Activated CD8-positive, alpha-beta memory T cell treated with anti-CD3 and anti-CD28 coated beads, Interleukin-2, amount 50 U/mL, for 24 hours (primary cell): ENCODE data around the gene LEFTY2.
"Not testable (repeated sequence)": the region's sequence is repeated elsewhere in the genome, so short reads cannot be mapped to it uniquely, and the experiment has no call there.

Source experiments
- DNase-seq: peaks from one replicate; pipeline ENCODE4 v3.0.0-alpha.2; 2020; ENCODE audit errors: extremely low read depth

LEFTY2 gene

DNA sequence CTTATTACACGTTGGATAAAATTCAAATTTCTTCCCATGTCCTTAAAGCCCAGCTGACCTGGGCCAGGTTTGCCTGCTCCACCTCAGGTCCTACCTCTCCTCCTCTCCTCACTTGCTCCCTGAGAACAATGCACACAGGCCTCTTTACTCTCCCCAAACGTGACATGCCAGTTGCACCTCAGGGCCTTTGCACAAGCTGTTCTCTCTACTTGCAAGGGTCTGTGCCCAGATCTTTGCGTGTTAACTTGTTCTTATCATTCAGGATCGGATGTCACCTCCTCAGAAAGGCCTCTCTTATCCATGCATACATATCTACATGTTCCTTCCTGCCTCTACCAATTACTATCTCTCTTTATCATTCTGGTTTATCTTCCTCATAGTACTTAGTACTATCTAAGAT, 37.4 kb downstream of the LEFTY2 start:
- no peak for DNase-seq

- DNase-seq, result no peak
These were observed 41.7 kb downstream of the LEFTY2 start for GRCh38 chr1:225899044-225899925.

DNA sequence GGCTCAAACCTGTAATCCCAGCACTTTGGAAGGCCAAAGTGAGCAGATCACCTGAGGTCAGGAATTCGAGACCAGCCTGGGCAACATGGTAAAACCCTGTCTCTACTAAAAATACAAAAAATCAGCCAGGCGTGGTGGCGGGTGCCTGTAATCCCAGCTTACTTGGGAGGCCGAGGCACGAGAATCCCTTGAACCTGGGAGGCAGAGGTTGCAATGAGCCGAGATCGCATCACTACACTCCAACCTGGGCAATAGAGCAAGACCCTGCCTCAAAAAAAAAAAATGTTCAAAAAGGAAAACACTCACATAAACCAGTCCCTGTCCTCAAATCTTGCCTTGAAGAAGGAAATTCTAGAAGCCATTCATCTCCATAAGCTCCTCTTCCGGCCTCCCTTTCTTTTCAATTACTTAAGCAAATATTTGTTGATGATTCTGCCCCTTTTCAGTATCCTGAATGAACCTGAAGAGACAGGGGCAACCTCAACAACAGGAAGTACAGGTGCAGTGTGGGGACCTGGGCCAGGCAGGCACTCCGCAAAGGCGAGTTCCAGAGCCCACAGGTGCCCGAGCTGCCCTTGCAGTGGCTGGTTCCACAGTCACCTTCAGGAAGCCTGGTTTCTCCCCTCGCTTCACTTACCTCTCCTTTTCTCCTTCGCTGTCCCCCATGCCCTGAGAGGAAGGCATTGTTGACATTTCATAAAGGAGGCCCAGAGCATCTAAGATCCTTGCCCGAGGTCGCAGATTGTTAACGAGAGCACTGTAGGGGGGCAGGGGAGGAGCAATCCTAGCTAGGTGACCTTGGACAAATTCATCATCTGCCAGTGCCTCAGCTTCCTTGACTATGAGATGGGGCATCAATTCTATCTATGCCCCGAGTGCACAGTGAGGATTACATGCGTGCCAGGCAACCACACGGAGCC, 43.2 kb downstream of the LEFTY2 start:
- DNase-seq, result no peak

- DNase-seq, result peak; percentile 49
These were observed 44.0 kb downstream of the LEFTY2 start for GRCh38 chr1:225896937-225897549.

GRCh38 chr1:225896494-225896893, 44.5 kb downstream of the LEFTY2 start:
- no peak for DNase-seq

DNA sequence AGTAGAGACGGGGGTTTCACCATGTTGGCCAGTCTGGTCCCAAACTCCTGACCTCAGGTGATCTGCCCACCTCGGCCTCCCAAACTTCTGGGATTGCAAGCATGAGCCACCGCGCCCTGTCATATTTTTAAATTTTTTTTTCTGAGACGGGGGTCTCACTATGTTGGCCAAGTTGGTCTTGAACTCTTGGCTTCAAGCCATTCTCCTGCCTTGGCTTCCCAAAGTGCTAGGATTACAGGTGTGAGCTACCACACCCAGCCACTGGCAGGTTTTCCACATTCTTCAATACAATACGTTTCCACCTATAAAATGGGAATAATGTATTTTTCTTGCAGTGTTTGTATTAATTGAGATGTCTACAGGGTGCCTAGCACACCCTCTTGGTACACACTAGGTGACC, 48.7 kb downstream of the LEFTY2 start:
- no peak for DNase-seq

- no peak for DNase-seq
These were observed 49.6 kb downstream of the LEFTY2 start for GRCh38 chr1:225891229-225891972.

GRCh38 chr1:225890346-225891228, 50.4 kb downstream of the LEFTY2 start:
- DNase-seq, result no peak

DNA sequence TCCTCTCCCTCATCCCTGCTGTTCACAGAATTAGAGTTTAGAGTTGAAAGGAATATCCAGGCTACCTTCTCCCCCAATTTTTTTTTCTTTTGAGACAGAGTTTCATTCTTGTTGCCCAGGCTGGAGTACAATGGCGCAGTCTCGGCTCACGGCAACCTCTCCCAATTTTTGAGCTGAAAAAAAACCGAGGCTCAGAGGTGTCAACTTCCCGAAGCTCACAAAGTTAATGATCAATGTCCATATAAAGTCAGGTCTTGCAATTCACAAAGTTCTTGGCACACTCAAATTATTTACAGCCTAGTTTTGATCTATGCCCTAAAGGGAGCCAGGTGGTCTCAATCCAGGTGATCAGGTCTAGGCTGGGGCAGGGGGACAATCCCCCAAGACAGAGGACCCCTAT, 51.3 kb downstream of the LEFTY2 start:
- DNase-seq, result no peak

DNA sequence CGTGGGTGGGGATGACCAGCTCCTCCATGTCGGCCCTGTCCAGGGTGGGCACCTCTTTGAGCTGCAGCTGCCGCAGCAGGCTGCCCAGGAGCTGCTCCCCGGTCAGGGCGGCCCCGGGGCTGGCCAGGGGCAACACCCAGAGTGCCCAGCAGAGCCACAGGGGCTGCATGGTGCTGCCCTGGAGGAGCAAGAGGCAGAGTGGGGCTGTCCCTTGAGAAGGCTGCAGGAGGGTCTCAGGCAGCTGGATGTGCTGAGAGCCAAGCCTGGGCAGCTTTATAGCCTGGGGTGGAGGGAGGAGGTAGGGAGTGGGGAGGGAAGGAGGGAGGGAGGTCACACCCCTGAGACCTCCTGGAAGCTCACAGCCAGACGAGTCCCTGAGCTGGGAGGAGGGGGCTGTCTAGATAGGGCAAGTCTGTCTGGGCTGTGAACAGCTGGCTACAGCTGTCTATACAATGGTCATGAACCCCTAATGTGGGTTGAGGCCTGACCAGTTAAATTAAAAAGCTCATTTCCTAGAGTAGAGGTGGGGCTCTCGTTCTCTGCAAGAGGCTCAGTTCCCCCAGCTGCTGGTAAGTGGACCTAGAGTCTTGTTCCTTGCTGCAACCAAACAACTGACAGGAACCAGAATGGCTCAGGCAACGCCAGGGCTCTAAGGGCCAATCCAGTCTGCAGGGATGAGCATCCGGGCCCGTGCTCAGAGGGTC, 52.0 kb downstream of the LEFTY2 start, which contains the start of gene LEFTY1:
LEFTY1 (minus strand) TSS at position 249 of the 704 bp plus-strand sequence; CDS start at position 169, 80 bp downstream.
- DNase-seq, result no peak

- no peak for DNase-seq
These were observed 52.6 kb downstream of the LEFTY2 start for GRCh38 chr1:225888289-225888897.

DNA sequence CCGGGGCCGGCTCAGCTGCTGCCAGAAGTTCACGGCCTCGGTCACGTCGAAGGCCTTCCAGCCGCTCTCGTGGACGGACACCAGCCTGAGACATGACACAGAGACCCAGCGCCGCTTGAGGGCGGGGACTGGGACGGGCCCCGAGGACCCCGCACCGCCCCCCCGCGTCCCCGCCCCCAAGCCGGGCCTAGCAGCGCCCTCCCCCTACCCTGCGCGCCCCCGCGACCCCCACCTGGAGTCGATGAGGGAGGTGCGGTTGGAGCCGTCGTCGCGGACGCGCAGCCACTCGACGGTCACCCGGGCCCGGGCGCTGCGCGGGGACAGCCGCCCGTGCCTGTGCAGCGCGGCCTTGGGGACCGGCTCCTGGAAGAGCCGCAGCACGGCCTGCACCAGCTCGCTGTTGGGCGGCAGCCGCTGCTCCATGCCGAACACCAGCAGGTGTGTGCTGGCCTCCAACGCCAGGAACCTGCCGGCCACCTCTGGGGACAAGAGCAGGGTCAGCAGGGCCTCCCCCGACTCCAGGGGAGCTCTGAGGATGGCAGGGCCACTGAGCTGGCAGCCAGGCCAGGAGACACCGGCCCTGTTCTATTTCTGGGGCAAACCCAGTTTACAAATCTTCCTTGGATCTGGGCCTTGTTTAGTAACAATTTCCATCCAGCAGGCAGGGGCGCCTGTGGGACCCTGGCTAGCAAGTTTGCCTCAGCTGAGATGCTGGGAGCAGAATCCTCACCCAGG, 53.3 kb downstream of the LEFTY2 start:
- not testable (repeated sequence) for DNase-seq

GRCh38 chr1:225887030-225887314, 54.0 kb downstream of the LEFTY2 start:
- no peak for DNase-seq
